C4-2B (cell line): ENCODE data around the gene EIF4B.

ENCODE experiments used
- H3K27ac ChIP-seq: fragments of 450-650 bp; 2 replicates; pipeline ENCODE4 v1.5.1; 2017
- ZFX ChIP-seq: fragments of 450-650 bp; IDR thresholded peaks from 2 replicates; pipeline ENCODE4 v1.6.1; 2017
- TF ChIP-seq, protein P1 (sequence below): fragments of 450-650 bp; conservative IDR thresholded peaks from 2 replicates; pipeline ENCODE4 v1.5.1; 2017; ENCODE audit warnings: mild to moderate bottlenecking

The EIF4B gene

DNA sequence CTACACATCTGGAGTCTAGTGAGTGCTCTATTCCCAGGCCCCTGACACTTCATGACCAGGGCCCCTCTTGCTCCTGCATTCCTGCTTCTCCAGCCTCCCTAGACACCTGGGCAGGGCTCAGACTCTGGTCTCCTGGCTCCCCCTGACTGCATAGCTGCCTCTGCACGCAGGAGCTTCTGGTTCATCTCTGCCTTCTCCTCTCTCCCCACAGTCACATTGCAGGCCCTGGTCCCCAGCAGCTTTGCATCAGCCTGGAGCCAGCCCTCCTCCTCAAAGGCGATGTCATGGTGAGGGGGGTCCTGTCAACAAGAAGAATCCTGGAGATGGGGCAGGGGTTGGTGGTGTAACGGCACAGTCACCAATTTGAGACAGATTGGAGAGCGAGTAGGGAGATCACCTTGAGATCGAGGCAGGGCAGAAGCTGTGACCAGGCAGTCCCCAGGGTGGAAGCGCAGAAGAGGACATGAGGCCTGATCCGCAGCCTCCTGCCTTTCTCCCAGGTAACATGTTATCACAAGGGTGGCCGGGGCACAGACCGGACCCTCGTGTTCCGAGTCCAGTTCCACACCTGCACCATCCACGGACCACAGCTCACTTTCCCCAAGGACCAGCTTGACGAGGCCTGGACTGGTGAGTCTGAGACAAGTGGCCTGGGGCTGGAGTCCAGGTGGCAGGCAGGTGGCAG, 51.7 kb downstream of the EIF4B start:
- TF ChIP-seq, protein P1, sequence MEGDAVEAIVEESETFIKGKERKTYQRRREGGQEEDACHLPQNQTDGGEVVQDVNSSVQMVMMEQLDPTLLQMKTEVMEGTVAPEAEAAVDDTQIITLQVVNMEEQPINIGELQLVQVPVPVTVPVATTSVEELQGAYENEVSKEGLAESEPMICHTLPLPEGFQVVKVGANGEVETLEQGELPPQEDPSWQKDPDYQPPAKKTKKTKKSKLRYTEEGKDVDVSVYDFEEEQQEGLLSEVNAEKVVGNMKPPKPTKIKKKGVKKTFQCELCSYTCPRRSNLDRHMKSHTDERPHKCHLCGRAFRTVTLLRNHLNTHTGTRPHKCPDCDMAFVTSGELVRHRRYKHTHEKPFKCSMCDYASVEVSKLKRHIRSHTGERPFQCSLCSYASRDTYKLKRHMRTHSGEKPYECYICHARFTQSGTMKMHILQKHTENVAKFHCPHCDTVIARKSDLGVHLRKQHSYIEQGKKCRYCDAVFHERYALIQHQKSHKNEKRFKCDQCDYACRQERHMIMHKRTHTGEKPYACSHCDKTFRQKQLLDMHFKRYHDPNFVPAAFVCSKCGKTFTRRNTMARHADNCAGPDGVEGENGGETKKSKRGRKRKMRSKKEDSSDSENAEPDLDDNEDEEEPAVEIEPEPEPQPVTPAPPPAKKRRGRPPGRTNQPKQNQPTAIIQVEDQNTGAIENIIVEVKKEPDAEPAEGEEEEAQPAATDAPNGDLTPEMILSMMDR = no peak
- TF ChIP-seq ZFX = no peak
- no peak overlapping the region for H3K27ac ChIP-seq

DNA sequence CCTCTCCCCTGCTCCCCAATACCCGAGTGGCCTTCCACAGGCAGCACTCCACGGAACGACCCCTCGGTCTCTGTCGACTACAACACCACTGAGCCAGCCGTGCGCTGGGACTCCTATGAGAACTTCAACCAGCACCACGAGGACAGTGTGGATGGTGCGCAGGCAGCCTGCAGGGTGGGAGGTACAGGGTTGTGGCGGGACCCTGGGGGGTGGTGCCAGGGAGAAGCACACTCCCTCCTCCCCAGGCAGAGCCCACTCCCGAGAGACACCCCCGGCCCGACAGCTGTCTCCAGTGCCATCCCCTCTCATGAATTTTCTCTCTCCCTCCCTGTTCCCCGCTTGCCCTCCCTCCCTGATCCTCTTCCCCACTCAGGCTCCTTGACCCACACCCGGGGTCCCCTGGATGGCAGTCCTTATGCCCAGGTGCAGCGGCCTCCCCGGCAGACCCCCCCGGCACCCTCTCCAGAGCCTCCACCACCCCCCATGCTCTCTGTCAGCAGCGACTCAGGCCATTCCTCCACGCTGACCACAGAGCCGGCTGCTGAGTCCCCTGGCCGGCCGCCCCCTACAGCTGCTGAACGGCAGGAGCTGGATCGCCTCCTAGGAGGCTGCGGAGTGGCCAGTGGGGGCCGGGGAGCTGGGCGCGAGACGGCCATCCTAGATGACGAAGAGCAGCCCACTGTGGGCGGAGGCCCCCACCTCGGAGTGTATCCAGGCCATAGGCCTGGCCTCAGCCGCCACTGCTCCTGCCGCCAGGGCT, 52.6 kb downstream of the EIF4B start:
- no peak for TF ChIP-seq ZFX
- TF ChIP-seq, protein P1 = no peak
- H3K27ac ChIP-seq = no peak overlapping the region

DNA sequence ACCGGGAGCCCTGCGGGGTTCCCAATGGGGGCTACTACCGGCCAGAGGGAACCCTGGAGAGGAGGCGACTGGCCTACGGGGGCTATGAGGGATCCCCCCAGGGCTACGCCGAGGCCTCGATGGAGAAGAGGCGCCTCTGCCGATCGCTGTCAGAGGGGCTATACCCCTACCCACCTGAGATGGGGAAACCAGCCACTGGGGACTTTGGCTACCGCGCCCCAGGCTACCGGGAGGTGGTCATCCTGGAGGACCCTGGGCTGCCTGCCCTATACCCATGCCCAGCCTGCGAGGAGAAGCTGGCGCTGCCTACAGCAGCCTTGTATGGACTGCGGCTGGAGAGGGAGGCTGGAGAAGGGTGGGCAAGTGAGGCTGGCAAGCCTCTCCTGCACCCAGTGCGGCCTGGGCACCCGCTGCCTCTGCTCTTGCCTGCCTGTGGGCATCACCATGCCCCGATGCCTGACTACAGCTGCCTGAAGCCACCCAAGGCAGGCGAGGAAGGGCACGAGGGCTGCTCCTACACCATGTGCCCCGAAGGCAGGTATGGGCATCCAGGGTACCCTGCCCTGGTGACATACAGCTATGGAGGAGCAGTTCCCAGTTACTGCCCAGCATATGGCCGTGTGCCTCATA, 53.3 kb downstream of the EIF4B start:
- TF ChIP-seq ZFX = no peak
- TF ChIP-seq, protein P1 = no peak
- no peak overlapping the region for H3K27ac ChIP-seq

DNA sequence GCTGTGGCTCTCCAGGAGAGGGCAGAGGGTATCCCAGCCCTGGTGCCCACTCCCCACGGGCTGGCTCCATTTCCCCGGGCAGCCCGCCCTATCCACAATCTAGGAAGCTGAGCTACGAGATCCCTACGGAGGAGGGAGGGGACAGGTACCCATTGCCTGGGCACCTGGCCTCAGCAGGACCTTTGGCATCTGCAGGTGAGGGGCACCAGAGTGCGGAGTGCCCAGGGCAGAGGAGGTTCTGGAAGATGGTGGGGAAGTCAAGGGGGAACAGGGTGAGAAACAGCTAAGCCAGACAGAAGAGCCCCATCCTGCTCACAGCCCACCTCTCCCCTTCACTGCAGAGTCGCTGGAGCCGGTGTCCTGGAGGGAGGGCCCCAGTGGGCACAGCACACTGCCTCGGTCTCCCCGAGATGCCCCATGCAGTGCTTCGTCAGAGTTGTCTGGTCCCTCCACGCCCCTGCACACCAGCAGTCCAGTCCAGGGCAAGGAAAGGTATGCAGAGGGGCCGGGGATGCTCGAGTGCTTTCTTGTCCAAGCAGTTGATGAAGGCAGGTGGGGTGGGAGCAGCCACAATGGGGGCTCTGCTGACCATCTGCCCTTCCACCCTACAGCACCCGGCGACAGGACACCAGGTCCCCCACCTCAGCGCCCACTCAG, 53.9 kb downstream of the EIF4B start:
- no peak overlapping the region for H3K27ac ChIP-seq
- TF ChIP-seq, protein P1 = no peak

DNA sequence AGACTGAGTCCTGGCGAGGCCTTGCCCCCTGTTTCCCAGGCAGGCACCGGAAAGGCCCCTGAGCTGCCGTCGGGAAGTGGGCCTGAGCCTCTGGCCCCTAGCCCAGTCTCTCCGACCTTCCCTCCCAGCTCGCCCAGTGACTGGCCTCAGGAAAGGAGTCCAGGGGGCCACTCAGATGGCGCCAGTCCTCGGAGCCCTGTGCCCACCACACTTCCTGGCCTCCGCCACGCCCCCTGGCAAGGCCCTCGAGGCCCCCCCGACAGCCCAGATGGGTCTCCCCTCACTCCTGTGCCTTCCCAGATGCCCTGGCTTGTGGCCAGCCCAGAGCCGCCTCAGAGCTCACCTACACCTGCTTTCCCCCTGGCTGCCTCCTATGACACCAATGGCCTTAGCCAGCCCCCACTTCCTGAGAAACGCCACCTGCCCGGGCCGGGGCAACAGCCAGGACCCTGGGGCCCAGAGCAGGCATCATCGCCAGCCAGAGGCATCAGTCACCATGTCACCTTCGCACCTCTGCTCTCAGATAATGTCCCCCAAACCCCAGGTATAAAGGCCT, 54.5 kb downstream of the EIF4B start:
- TF ChIP-seq, protein P1 = no peak
- H3K27ac ChIP-seq = peak overlapping the region; percentile 36

DNA sequence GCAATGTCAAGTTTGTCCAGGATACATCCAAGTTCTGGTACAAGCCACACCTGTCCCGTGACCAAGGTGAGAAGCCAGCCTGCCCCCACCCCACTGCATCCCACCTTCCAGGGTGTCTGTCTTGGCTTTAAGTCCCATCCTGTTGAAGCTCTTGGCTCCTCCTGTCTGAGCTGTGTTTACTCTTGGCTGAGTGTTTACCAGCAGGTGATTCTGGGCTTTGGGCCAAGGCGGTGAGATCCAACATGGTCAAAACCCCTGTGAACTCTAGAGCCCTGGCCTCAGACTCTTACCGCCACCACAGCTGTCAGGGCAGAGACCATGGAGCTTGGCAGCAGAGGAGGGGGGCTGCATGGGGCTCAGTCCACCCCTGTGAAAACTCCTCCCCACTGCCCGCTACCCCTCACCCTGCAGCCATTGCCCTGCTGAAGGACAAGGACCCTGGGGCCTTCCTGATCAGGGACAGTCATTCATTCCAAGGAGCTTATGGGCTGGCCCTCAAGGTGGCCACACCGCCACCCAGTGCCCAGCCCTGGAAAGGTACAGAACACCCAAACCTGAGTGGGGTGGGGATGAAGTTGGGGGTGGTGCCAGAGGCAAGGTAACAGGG, 55.3 kb downstream of the EIF4B start:
- no peak for TF ChIP-seq ZFX
- TF ChIP-seq, protein P1 = peak; percentile 67
- peak overlapping the region; percentile 36 for H3K27ac ChIP-seq
